IMR-90 (cell line): Measurements from ENCODE around the gene SLC2A10.

Experiments used
- CEBPB ChIP-seq: IDR thresholded peaks from 2 replicates; pipeline ENCODE4 v1.6.1; 2012; ENCODE audit warnings: low read depth, low read length, improper control_type of control experiment
- CTCF ChIP-seq: conservative IDR thresholded peaks from 2 replicates; pipeline ENCODE4 v1.5.1; 2012; ENCODE audit warnings: mild to moderate bottlenecking, low read depth, low read length, improper control_type of control experiment
- FOS ChIP-seq: fragments of 150-350 bp; IDR thresholded peaks from 2 replicates; pipeline ENCODE4 v1.6.1; 2016; ENCODE audit warnings: low read depth, low read length
- MAFK ChIP-seq: IDR thresholded peaks from 2 replicates; pipeline ENCODE4 v1.6.1; 2012; ENCODE audit warnings: low read depth, low read length, improper control_type of control experiment
- MAZ ChIP-seq: IDR thresholded peaks from 2 replicates; pipeline ENCODE4 v1.6.1; 2012; ENCODE audit warnings: low read depth, mild to moderate bottlenecking, low read length, improper control_type of control experiment, moderate library complexity, borderline replicate concordance
- POLR2A ChIP-seq: IDR thresholded peaks from 2 replicates; pipeline ENCODE4 v1.6.1; 2012; ENCODE audit warnings: mild to moderate bottlenecking, low read depth, low read length
- RAD21 ChIP-seq: IDR thresholded peaks from 2 replicates; pipeline ENCODE4 v1.6.1; 2012; ENCODE audit warnings: low read length, improper control_type of control experiment
- RCOR1 ChIP-seq: IDR thresholded peaks from 2 replicates; pipeline ENCODE4 v1.6.1; 2012; ENCODE audit warnings: mild to moderate bottlenecking, low read length, improper control_type of control experiment; ENCODE audit not compliant: insufficient replicate concordance
- RFX5 ChIP-seq: IDR thresholded peaks from 2 replicates; pipeline ENCODE4 v1.8.0; 2012; ENCODE audit warnings: low read depth, mild to moderate bottlenecking, low read length, moderate library complexity
- USF2 ChIP-seq: fragments of 150-350 bp; IDR thresholded peaks from 2 replicates; pipeline ENCODE4 v1.6.1; 2017; ENCODE audit warnings: mild to moderate bottlenecking, antibody characterized with exemption, low read length, low read depth

- TF ChIP-seq CTCF, result no peak
- TF ChIP-seq POLR2A, result no peak
- no peak for TF ChIP-seq RAD21
- TF ChIP-seq RFX5, result no peak
- TF ChIP-seq CEBPB, result peak; percentile 94
- no peak for TF ChIP-seq RCOR1
- TF ChIP-seq MAFK, result no peak
- no peak for TF ChIP-seq FOS
- TF ChIP-seq USF2, result no peak
- peak; percentile 84 for TF ChIP-seq MAZ
Measured at GRCh38 chr20:46715292-46715756, 5.9 kb downstream of the SLC2A10 start.
